Spinal cord (tissue), 10 donors: Measurements from ENCODE around the gene PDLIM4. TPM values are rescaled to one million over a fixed set of nuclear protein-coding genes. Genes with fewer than 3 reads are reported as not detected.

Experiments
- DNase-seq, 6 donors: peaks; one replicate each; pipeline versions ENCODE4 v3.0.0 to v3.0.0-alpha.2; 2013 to 2015; ENCODE audit warnings: low spot score in 6 of 6, low read depth in 4 of 6
- H3K27ac ChIP-seq: one replicate; pipeline ENCODE4 v1.5.1; 2013; ENCODE audit warnings: low read depth, low read length, control low read depth
- H3K27me3 ChIP-seq: one replicate; pipeline ENCODE4 v1.6.1; 2013; ENCODE audit warnings: low read length; ENCODE audit not compliant: control insufficient read depth, insufficient read depth
- H3K36me3 ChIP-seq: one replicate; pipeline ENCODE4 v1.6.1; 2013; ENCODE audit warnings: low read length; ENCODE audit not compliant: control insufficient read depth, insufficient read depth
- H3K4me1 ChIP-seq: one replicate; pipeline ENCODE4 v1.6.1; 2013; ENCODE audit warnings: low read length; ENCODE audit not compliant: control insufficient read depth, insufficient read depth
- H3K4me3 ChIP-seq: one replicate; pipeline ENCODE4 v1.5.1; 2013; ENCODE audit warnings: low read depth, low read length, control low read depth
- H3K9me3 ChIP-seq: one replicate; pipeline ENCODE4 v1.6.1; 2013; ENCODE audit warnings: low read length; ENCODE audit not compliant: control insufficient read depth, insufficient read depth
- WGBS: methylation state at CpG from one replicate; pipeline ENCODE4 v1.1.5; 2013; ENCODE audit warnings: missing lambda C conversion rate; ENCODE audit not compliant: insufficient coverage; 5-methylcytosine and 5-hydroxymethylcytosine counted together
- polyA plus RNA-seq, 2 donors: library from polyadenylated mRNA; unstranded; fragments of 120-200 nt; gene quantifications; one replicate each; pipeline ENCODE4 v1.2.1, GENCODE V29; 2013; ENCODE audit not compliant: insufficient read length in 2 of 2
- total RNA-seq, 2 donors: library from RNA; depleted of rRNA in 1 of 2; stranded (reverse); fragments of 120-200 nt in 1 of 2; fragments of >200 nt in 1 of 2; gene quantifications; one replicate each; pipeline versions ENCODE4 v1.2.3 to v1.2.4, GENCODE V29; 2013 to 2014
- donor health status: healthy.

The PDLIM4 gene
- total and polyA plus RNA-seq, 4 donors: 10.6 to 40.9 (median 31.6) TPM

GRCh38 chr5:132279801-132280200 is 22.3 kb downstream of the PDLIM4 start:
- H3K4me3 ChIP-seq: no peak overlapping the region
- peaks cover 2% of the 10 kb centered on the region for H3K36me3 ChIP-seq
- DNase-seq: no peak
- WGBS: 79% methylated on average over 3 of the region's 3 CpGs
- H3K9me3 ChIP-seq: no peaks in the 10 kb centered on the region
- H3K27me3 ChIP-seq: no peaks in the 10 kb centered on the region
- H3K27ac ChIP-seq: no peak overlapping the region
- H3K4me1 ChIP-seq: peaks cover 4% of the 10 kb centered on the region

- no peaks in the 10 kb centered on the region for H3K27me3 ChIP-seq
- H3K27ac ChIP-seq: no peak overlapping the region
- no peak for DNase-seq
- peaks cover under 1% of the 10 kb centered on the region for H3K36me3 ChIP-seq
- H3K4me3 ChIP-seq: no peak overlapping the region
- 50% methylated on average over 1 of the region's 5 CpGs for WGBS
- H3K4me1 ChIP-seq: peaks cover 4% of the 10 kb centered on the region
- H3K9me3 ChIP-seq: no peaks in the 10 kb centered on the region
These were observed 23.1 kb downstream of the PDLIM4 start for GRCh38 chr5:132280371-132281240.

GRCh38 chr5:132281856-132282614 is 24.5 kb downstream of the PDLIM4 start:
- no peaks in the 10 kb centered on the region for H3K9me3 ChIP-seq
- no peak overlapping the region for H3K27ac ChIP-seq
- 88% methylated on average over 7 of the region's 9 CpGs for WGBS
- no peak for DNase-seq
- H3K36me3 ChIP-seq: no peaks in the 10 kb centered on the region
- no peaks in the 10 kb centered on the region for H3K27me3 ChIP-seq
- peaks cover 4% of the 10 kb centered on the region for H3K4me1 ChIP-seq
- no peak overlapping the region for H3K4me3 ChIP-seq

GRCh38 chr5:132283423-132284043 is 26.0 kb downstream of the PDLIM4 start:
- Histone ChIP-seq H3K27me3 (no peaks in the 10 kb centered on the region), H3K9me3 (no peaks in the 10 kb centered on the region), H3K36me3 (no peaks in the 10 kb centered on the region), H3K27ac (no peak overlapping the region), H3K4me3 (no peak overlapping the region), H3K4me1 (peaks cover 1% of the 10 kb centered on the region)
- DNase-seq: peak in 2 of 6 donors; percentile 23 to 48
- WGBS: 54% methylated on average over 5 of the region's 5 CpGs

- DNase-seq: no peak
- Histone ChIP-seq H3K4me3 (no peak overlapping the region), H3K27me3 (no peaks in the 10 kb centered on the region), H3K4me1 (peaks cover 11% of the 10 kb centered on the region), H3K9me3 (no peaks in the 10 kb centered on the region), H3K27ac (no peak overlapping the region), H3K36me3 (no peaks in the 10 kb centered on the region)
- WGBS: 80% methylated on average over 1 of the region's 3 CpGs
These were observed 31.6 kb downstream of the PDLIM4 start for GRCh38 chr5:132289097-132289496.

GRCh38 chr5:132291026-132291425 is 33.5 kb downstream of the PDLIM4 start:
- H3K27ac ChIP-seq: no peak overlapping the region
- no CpG with 5 or more reads among the region's 2 CpGs for WGBS
- no peaks in the 10 kb centered on the region for H3K36me3 ChIP-seq
- no peaks in the 10 kb centered on the region for H3K27me3 ChIP-seq
- DNase-seq: no peak
- H3K4me3 ChIP-seq: no peak overlapping the region
- H3K4me1 ChIP-seq: peaks cover 24% of the 10 kb centered on the region
- H3K9me3 ChIP-seq: no peaks in the 10 kb centered on the region

GRCh38 chr5:132293066-132293991 is 35.8 kb downstream of the PDLIM4 start:
- Histone ChIP-seq H3K9me3 (no peaks in the 10 kb centered on the region), H3K36me3 (peaks cover 2% of the 10 kb centered on the region), H3K4me3 (peak overlapping the region; percentile 85), H3K27me3 (no peaks in the 10 kb centered on the region), H3K4me1 (peaks cover 29% of the 10 kb centered on the region), H3K27ac (peak overlapping the region; percentile 99)
- under 1% methylated on average over 50 of the region's 50 CpGs for WGBS
- peak; percentile 76 to 97 (median 82) for DNase-seq

GRCh38 chr5:132293992-132294727 is 36.7 kb downstream of the PDLIM4 start, which contains the start of gene SLC22A4:
Gene SLC22A4 (plus strand): TSS chr5:132294394. CDS start chr5:132294617, 223 bp downstream.
- H3K27me3 ChIP-seq: no peaks in the 10 kb centered on the region
- WGBS: 0% methylated on average over 63 of the region's 63 CpGs

More at GRCh38 chr5:132293992-132294727, 36.7 kb downstream of the PDLIM4 start, which contains the start of gene SLC22A4:
- H3K9me3 ChIP-seq: no peaks in the 10 kb centered on the region
- peaks cover 29% of the 10 kb centered on the region for H3K4me1 ChIP-seq
- peak in 5 of 6 donors; percentile 74 to 97 (median 88) for DNase-seq
- H3K4me3 ChIP-seq: peak within 1 kb of the TSS; percentile 85
- peaks cover 2% of the 10 kb centered on the region for H3K36me3 ChIP-seq
- peak within 1 kb of the TSS; percentile 99 for H3K27ac ChIP-seq
